Effector memory CD8-positive, alpha-beta T cell (primary cell): ENCODE results near the gene SEMA6B.
A peak's percentile ranks its signal among the peaks of the same experiment; 100 is the strongest.

Source experiments
- ATAC-seq: fragments of 150-1000 bp; cut with Tn5 transposase; replicated peaks from 2 replicates; pipeline ENCODE4 v1.10.0; 2021; ENCODE audit warnings: mild to moderate bottlenecking, moderate library complexity
- DNase-seq, 3 experiments: peaks; one replicate each; pipeline ENCODE4 v3.0.0; 2021
- H3K27ac Mint-ChIP-seq, 2 donors: one replicate each; pipeline ENCODE4 v1.8.0; 2022; ENCODE audit warnings: mild to moderate bottlenecking in 2 of 2, mixed read lengths in 2 of 2, moderate library complexity in 2 of 2
- H3K27me3 Mint-ChIP-seq, 2 donors: one replicate each; pipeline ENCODE4 v1.8.0; 2022; ENCODE audit warnings: mixed read lengths in 2 of 2
- H3K36me3 Mint-ChIP-seq: one replicate; pipeline ENCODE4 v1.8.0; 2022; ENCODE audit warnings: mild to moderate bottlenecking, moderate library complexity, mixed read lengths; ENCODE audit not compliant: insufficient read depth
- H3K4me1 Mint-ChIP-seq, 2 donors: one replicate each; pipeline ENCODE4 v1.8.0; 2022; ENCODE audit warnings: low read depth in 2 of 2, mixed read lengths in 2 of 2
- H3K4me3 Mint-ChIP-seq, 2 donors: one replicate each; pipeline ENCODE4 v1.8.0; 2022; ENCODE audit warnings: mild to moderate bottlenecking in 2 of 2, mixed read lengths in 2 of 2, moderate library complexity in 2 of 2
- H3K9me3 Mint-ChIP-seq, 2 donors: one replicate each; pipeline ENCODE4 v1.8.0; 2022; ENCODE audit warnings: mixed read lengths in 2 of 2

SEMA6B gene

GRCh38 chr19:4517451-4518057 is 41.9 kb downstream of the SEMA6B start:
- Mint-ChIP-seq H3K36me3 (no peaks in the 10 kb centered on the region), H3K4me3 (no peak overlapping the region), H3K4me1 (no peaks in the 10 kb centered on the region), H3K27me3 (peaks cover 21 to 34% of the 10 kb centered on the region in 2 donors), H3K9me3 (no peaks in the 10 kb centered on the region), H3K27ac (no peak overlapping the region)
- DNase-seq (no peak), ATAC-seq (no peak)

GRCh38 chr19:4516939-4517300 is 42.6 kb downstream of the SEMA6B start:
- H3K4me1 Mint-ChIP-seq, result no peaks in the 10 kb centered on the region

GRCh38 chr19:4516199-4516938 is 43.1 kb downstream of the SEMA6B start:
- H3K27ac Mint-ChIP-seq, result no peak overlapping the region
- DNase-seq, result no peak
- ATAC-seq, result no peak
- H3K9me3 Mint-ChIP-seq, result no peaks in the 10 kb centered on the region
- H3K4me1 Mint-ChIP-seq, result no peaks in the 10 kb centered on the region
- peaks cover 18 to 29% of the 10 kb centered on the region in 2 donors for H3K27me3 Mint-ChIP-seq
- no peak overlapping the region for H3K4me3 Mint-ChIP-seq
- no peaks in the 10 kb centered on the region for H3K36me3 Mint-ChIP-seq

More at GRCh38 chr19:4516939-4517300, 42.6 kb downstream of the SEMA6B start:
- ATAC-seq (no peak), DNase-seq (no peak)
- Mint-ChIP-seq H3K9me3 (no peaks in the 10 kb centered on the region), H3K36me3 (no peaks in the 10 kb centered on the region), H3K27me3 (peaks cover 21 to 34% of the 10 kb centered on the region in 2 donors), H3K27ac (no peak overlapping the region), H3K4me3 (no peak overlapping the region)

DNA sequence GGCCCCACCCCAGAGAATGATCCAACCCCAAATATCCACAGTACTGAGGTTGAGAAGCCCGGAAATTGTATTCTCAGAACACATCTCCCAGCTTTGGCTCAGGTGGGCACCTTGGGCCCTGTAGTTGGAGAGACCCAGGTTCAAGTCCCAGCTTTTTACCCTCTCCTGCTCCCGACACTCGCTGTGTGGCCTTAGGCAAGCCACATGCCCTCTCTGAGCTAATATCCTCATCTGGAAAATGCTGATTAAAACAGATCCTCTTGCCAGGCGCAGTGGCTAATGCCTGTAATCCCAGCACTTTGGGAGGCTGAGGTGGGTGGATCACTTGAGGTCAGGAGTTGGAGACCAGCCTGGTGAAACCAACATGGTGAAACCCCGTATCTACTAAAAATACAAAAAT is 43.8 kb downstream of the SEMA6B start:
- Mint-ChIP-seq H3K9me3 (no peaks in the 10 kb centered on the region), H3K4me1 (no peaks in the 10 kb centered on the region), H3K27me3 (peaks cover 12 to 23% of the 10 kb centered on the region in 2 donors), H3K4me3 (no peak overlapping the region), H3K36me3 (no peaks in the 10 kb centered on the region), H3K27ac (no peak overlapping the region)
- no peak for DNase-seq
- no peak for ATAC-seq

DNA sequence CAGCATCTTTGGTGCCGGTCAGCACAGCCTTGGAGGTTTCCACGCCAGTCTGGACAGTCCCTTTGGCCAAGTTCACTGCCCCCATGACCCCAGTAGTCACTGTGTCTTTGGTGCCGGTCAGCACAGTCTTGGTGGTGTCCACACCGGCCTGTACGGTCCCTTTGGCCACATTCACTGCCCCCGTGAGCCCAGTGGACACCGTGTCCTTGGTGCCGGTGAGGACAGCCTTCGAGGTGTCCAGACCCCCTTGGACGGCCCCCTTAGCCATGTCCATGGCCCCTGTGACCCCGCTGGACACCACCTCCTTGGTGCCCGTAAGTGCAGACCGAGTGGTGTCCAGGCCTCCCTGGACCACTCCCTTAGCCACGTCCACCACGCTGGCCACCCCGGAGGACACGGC is 46.2 kb downstream of the SEMA6B start:
- DNase-seq, result no peak
- Mint-ChIP-seq H3K27ac (no peak overlapping the region), H3K9me3 (no peaks in the 10 kb centered on the region), H3K27me3 (peaks cover 0 to 5% of the 10 kb centered on the region in 2 donors), H3K4me1 (no peaks in the 10 kb centered on the region), H3K4me3 (no peak overlapping the region), H3K36me3 (no peaks in the 10 kb centered on the region)
- ATAC-seq, result no peak

- DNase-seq (no peak), ATAC-seq (no peak)
- Mint-ChIP-seq H3K36me3 (no peaks in the 10 kb centered on the region), H3K4me3 (no peak overlapping the region), H3K9me3 (no peaks in the 10 kb centered on the region), H3K27ac (no peak overlapping the region), H3K4me1 (no peaks in the 10 kb centered on the region), H3K27me3 (no peaks in the 10 kb centered on the region)
Measured at GRCh38 chr19:4512070-4512469, 47.4 kb downstream of the SEMA6B start.

- DNase-seq (no peak), ATAC-seq (no peak)
- no peaks in the 10 kb centered on the region for H3K9me3 Mint-ChIP-seq
- H3K27me3 Mint-ChIP-seq, result no peaks in the 10 kb centered on the region
- H3K4me3 Mint-ChIP-seq, result no peak overlapping the region
- H3K27ac Mint-ChIP-seq, result no peak overlapping the region
- peaks cover 1% of the 10 kb centered on the region for H3K36me3 Mint-ChIP-seq
- H3K4me1 Mint-ChIP-seq, result no peaks in the 10 kb centered on the region
Measured at GRCh38 chr19:4511300-4512054, 48.0 kb downstream of the SEMA6B start.

DNA sequence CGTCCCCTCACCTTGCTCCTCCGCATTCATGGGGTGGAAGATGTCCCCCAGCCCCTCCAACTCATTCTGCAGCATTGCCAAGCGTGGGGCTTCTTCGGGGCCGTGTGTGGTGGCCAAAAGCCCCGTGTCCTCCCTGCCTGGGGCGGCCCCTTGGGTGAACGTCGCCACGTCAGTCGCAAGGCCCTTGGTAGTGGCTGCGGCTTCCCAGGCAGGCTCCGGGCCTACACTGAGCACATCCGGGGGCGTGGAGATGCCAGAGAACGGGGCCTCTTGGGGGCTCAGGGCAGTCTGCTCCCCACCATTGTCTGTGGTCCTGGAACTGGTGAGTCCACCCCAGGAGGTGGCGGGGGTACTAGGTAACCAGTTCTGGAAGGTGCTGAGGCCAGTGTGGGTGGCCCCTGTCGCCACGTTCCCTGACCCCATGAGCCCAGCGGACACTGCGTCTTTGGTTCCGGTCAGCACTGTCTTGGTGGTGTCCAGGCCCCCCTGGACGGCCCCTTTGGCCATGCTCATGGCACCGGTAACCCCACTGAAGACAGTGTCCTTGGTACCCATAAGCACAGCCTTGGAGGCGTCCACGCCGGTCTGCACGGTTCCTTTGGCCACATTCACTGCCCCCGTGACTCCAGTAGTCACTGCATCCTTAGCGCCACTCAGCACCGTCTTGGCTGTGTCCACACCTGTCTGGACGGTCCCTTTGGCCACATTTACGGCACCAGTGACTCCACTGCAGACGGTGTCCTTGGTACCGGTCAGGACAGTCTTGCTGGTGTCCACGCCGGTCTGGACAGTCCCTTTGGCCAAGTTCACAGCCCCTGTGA is 48.8 kb downstream of the SEMA6B start:
- ATAC-seq, result no peak
- no peaks in the 10 kb centered on the region for H3K9me3 Mint-ChIP-seq

DNA sequence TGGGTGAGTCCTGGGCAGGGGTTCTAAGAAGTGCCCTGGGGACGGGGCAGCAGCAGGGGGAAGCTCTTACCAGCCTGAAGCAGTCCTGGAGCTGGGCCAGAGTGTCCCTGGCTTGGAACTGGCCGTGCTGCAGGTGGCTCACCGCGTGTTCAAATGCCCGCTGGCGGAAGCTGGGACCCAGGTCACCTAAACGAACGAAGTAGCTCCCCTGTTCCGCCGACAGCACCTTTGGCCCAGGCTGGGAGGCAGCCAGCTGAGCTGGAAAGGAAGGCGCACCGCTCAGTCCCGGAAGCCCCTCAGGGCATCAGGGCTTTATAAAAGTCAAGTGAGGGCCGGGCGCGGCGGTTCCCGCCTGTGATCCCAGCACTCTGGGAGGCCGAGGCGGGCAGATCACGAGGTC is 50.8 kb downstream of the SEMA6B start:
- no peak for DNase-seq
- ATAC-seq, result no peak
- Mint-ChIP-seq H3K27ac (peak overlapping the region in 1 of 2 donors; percentile 59), H3K4me1 (peaks cover 0 to 2% of the 10 kb centered on the region in 2 donors), H3K9me3 (no peaks in the 10 kb centered on the region), H3K4me3 (no peak overlapping the region), H3K27me3 (no peaks in the 10 kb centered on the region), H3K36me3 (peaks cover 9% of the 10 kb centered on the region)

More for the DNA sequence above, 48.8 kb downstream of the SEMA6B start:
- Mint-ChIP-seq H3K36me3 (peaks cover 4% of the 10 kb centered on the region), H3K27me3 (no peaks in the 10 kb centered on the region), H3K4me1 (peaks cover 0 to under 1% of the 10 kb centered on the region in 2 donors), H3K27ac (no peak overlapping the region), H3K4me3 (no peak overlapping the region)
- DNase-seq, result no peak

DNA sequence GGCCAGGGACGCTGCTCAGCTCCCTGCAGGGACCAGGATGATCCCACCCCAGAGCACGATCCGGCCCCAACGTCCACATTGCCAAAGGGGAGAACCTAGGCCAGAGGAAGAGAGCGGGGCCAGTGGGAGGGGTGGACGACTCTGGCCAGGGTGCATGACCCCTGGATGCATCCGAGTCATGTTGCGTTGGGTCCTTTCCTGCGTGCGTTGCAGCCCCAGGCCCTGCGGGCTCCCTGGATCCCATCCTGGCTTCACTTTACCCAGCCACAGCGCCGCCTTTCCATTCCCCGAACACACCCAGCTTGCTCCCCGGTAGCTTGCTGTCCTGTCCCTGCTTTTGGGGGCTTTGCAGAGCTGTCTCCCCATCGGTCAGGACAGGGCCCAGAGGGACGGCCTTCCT is 51.7 kb downstream of the SEMA6B start:
- DNase-seq, result no peak
- Mint-ChIP-seq H3K9me3 (no peaks in the 10 kb centered on the region), H3K27me3 (no peaks in the 10 kb centered on the region), H3K36me3 (peaks cover 9% of the 10 kb centered on the region), H3K4me3 (no peak overlapping the region), H3K27ac (no peak overlapping the region), H3K4me1 (peaks cover 0 to 2% of the 10 kb centered on the region in 2 donors)
- ATAC-seq, result no peak

DNA sequence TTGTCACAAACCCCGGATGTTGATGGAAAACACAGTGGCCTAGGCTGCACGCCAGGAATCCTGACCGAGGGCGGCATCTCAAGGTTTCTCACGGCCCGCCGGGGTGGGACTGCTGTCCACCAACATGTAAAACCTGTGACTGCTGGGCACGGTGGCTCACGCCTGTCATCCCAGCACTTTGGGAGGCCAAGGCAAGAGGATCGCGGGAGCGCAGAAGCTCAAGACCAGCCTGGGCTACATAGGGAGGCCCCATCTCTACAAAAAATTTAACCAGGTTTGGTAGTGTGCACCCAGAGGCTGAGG is 52.4 kb downstream of the SEMA6B start:
- H3K9me3 Mint-ChIP-seq, result no peaks in the 10 kb centered on the region
- no peaks in the 10 kb centered on the region for H3K27me3 Mint-ChIP-seq
- DNase-seq (no peak), ATAC-seq (no peak)
- H3K4me1 Mint-ChIP-seq, result peaks cover 0 to 2% of the 10 kb centered on the region in 2 donors
- no peak overlapping the region for H3K4me3 Mint-ChIP-seq
- no peak overlapping the region for H3K27ac Mint-ChIP-seq
- peaks cover 9% of the 10 kb centered on the region for H3K36me3 Mint-ChIP-seq

- Mint-ChIP-seq H3K27ac (peak overlapping the region in 1 of 2 donors; percentile 3), H3K4me1 (peaks cover 0 to 2% of the 10 kb centered on the region in 2 donors), H3K27me3 (no peaks in the 10 kb centered on the region), H3K36me3 (peaks cover 9% of the 10 kb centered on the region), H3K9me3 (no peaks in the 10 kb centered on the region), H3K4me3 (no peak overlapping the region)
- no peak for ATAC-seq
- DNase-seq, result no peak
Measured at GRCh38 chr19:4506449-4507149, 52.9 kb downstream of the SEMA6B start.
